PC-9 (cell line): ENCODE measurements around the gene DISC1.

Experiments used
- EZH2 ChIP-seq: fragments of 200-600 bp; sonication (generic); IDR thresholded peaks from 2 replicates; pipeline ENCODE4 v1.8.0; 2017; ENCODE audit warnings: antibody characterized with exemption, low read depth
- TF ChIP-seq, protein P1 (sequence below): fragments of 200-600 bp; sonication (generic); conservative IDR thresholded peaks from 2 replicates; pipeline ENCODE4 v1.6.1; 2017; ENCODE audit warnings: mixed run types, antibody characterized with exemption, mild to moderate bottlenecking, moderate library complexity

DNA sequence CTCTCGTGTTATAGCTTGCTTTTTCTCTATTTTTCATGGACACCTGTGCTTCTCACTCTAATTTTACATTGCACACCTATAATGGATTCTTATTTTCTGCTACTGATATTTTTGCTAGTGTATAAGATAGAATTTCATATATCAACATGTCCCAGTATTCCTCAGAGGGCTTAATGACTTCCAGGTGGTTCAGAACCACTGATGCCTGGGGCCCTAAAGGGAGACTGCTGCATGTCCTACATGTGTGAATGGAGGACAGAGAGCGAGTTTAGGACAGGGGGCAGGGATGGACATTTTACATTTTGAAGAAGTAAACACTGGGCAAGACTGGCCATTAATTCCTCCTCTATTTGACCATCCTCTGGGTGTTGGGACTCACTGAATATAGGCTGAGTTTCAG, 100.6 kb downstream of the DISC1 start:
- no peak for TF ChIP-seq EZH2
- TF ChIP-seq, protein P1, sequence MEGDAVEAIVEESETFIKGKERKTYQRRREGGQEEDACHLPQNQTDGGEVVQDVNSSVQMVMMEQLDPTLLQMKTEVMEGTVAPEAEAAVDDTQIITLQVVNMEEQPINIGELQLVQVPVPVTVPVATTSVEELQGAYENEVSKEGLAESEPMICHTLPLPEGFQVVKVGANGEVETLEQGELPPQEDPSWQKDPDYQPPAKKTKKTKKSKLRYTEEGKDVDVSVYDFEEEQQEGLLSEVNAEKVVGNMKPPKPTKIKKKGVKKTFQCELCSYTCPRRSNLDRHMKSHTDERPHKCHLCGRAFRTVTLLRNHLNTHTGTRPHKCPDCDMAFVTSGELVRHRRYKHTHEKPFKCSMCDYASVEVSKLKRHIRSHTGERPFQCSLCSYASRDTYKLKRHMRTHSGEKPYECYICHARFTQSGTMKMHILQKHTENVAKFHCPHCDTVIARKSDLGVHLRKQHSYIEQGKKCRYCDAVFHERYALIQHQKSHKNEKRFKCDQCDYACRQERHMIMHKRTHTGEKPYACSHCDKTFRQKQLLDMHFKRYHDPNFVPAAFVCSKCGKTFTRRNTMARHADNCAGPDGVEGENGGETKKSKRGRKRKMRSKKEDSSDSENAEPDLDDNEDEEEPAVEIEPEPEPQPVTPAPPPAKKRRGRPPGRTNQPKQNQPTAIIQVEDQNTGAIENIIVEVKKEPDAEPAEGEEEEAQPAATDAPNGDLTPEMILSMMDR = no peak
